HG03521 (cell line): ENCODE data around the gene PRKAG3.

ENCODE experiments used
- ATAC-seq: cut with Tn5 transposase; IDR thresholded peaks from one replicate; pipeline ENCODE4 v1.9.1; 2021; ENCODE audit warnings: mild to moderate bottlenecking, moderate library complexity; ENCODE audit not compliant: unreplicated experiment

Gene PRKAG3

GRCh38 chr2:218815244-218815637 lies 16.4 kb downstream of the PRKAG3 start:
- ATAC-seq = no peak

- ATAC-seq = no peak
These were observed 16.9 kb downstream of the PRKAG3 start for GRCh38 chr2:218814540-218815243.

- ATAC-seq = no peak
These were observed 17.7 kb downstream of the PRKAG3 start for GRCh38 chr2:218813771-218814460.

GRCh38 chr2:218812861-218813260 lies 18.7 kb downstream of the PRKAG3 start:
- no peak for ATAC-seq

- ATAC-seq = no peak
These were observed 19.3 kb downstream of the PRKAG3 start for GRCh38 chr2:218812096-218812815.

GRCh38 chr2:218811382-218811781 lies 20.2 kb downstream of the PRKAG3 start:
- ATAC-seq = no peak

DNA sequence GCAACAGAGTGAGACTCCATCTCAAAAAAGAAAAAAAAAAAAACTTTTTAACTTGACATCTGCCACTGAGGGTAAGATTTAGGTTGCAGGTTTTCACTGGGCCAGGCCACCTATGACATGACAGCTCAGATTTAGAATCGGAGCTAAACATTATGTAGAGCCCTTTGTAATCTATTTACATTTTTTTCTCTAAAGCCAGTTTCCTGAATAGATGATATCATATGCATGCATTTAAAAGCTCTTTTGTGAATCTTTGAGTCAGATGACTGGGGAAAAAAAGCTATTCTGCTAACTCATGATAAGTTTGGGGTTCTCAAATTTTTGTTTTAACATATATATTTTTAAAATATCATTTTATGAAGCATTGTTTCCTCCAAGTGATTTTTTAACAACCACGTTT lies 21.3 kb downstream of the PRKAG3 start:
- no peak for ATAC-seq

GRCh38 chr2:218809515-218809914 lies 22.1 kb downstream of the PRKAG3 start:
- no peak for ATAC-seq

DNA sequence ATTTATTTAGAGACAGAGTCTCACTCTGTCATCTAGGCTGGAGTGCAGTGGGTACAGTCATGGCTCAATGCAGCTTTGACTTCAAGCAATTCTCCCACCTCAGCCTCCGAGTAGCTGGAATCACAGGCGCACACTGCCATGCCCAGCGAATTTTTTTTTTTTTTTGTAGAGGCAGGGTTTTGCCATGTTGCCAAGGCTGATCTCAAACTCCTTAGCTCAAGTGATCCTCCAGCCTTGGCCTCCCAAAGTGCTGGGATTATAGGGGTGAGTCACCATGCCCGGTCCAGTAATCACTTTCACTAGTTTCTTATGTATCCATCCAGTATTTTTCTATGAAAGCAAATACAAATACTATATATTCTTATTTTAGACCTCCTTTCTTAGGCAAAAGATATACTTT lies 24.0 kb downstream of the PRKAG3 start:
- ATAC-seq = no peak

DNA sequence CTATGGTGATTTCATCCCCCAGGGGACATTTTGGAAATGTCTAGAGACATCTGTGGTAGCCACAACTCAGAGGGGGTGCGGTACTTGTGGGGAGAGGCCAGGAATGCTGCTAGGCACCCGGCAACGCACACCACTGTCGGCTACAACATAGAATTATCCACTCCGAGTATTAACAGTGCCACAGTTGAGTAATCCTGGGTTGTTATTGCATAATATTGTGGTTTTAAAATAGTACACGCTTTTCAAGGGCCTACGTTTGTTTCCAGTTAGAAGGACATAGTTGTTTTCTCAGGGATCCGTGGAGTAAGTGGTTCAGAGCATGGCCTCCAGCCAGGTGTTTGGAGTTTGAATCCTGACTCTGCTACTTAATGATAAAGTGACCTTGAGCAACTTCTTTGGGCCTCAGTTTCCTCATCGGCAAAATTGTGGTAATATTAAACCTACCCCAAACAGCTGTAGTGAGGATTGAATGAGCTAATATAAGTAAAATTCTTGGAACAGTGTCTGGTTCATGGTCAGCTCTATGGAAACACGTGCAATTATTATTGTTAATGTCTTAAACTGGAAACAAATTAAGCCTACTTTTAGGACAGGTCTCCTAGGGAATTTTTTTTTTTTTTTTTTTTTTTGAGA lies 25.1 kb downstream of the PRKAG3 start:
- ATAC-seq = no peak

GRCh38 chr2:218805627-218806026 lies 26.0 kb downstream of the PRKAG3 start:
- no peak for ATAC-seq

GRCh38 chr2:218804817-218805216 lies 26.8 kb downstream of the PRKAG3 start:
- no peak for ATAC-seq

DNA sequence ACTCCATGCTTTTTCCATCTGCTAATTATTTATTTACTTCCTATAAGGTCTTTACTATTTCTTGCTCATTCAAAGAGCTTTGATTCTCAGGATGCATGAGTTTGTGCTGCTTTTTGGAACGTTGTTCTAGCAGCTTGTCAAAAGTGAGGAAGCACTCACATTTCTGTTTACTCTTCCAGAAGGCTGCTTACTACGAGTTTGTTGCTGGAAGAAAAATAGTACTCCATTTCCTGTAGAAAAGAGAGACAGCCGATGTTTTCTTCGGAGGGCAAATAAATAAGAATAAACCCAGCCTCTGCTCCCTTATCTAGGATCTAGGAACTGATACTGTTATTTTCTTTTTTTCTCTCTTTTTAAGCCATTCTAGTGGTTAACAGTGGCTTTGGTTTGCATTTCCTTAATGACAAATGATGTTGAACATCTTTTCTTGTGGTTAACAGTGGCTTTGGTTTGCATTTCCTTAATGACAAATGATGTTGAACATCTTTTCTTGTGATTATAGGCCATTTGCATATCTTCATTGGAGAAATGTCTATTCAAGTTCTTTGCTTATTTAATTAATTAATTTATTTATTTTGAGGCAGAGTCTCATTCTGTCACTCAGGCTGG lies 29.1 kb downstream of the PRKAG3 start:
- ATAC-seq = no peak

DNA sequence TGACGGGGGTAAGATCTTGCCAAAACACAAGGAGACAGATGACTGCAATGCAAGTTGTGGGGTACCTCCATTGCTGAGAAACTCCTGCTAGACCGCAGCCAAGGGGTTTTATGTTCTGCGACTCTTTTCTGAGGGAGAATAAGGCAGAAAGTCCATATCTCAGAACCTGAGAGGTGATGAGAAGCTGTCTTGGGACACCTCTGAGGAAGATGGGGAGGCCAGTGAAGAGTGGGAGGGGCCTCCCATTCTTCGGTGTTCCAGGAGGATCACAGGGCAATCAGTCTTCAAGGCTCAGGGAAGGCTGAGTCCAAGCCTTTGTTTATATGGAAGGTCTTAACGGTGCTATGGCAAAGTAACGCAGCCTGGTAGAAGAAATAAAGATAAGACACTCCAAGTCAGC lies 31.6 kb downstream of the PRKAG3 start:
- ATAC-seq = no peak

DNA sequence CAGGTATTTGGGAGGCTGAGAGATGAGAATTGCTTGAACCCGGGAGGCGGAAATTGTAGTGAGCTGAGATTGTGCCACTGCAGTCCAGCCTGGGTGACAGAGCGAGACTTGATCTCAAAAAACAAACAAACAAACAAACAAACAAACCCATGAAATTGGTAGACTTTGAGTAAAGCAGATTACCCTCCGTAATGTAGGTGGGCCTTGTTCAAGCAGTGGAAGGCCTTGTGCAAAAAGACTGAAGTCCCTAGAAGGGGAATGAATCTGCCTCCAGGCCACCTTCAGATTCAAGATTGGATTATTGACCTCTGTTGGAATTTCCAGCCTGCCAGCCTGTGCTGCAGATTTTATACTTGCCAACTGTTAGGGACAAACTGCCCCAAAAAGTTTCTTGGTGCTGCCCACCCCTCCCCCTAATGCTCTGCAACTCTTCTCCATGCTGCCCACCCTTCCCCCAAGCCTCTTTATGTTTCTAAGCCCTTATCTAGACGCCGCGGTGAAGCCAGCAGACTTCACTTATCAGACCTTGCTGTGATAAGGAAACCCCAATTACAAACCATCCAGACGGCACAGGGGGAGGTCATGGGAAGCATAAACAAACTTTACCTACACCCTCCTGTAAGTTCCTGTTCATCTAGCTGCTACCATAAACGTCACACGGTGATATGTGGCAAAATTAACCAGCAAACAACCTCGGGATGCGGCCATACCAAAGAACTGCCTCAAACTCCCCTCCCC lies 32.7 kb downstream of the PRKAG3 start:
- ATAC-seq = no peak

GRCh38 chr2:218796691-218797090 lies 34.9 kb downstream of the PRKAG3 start:
- ATAC-seq = no peak

DNA sequence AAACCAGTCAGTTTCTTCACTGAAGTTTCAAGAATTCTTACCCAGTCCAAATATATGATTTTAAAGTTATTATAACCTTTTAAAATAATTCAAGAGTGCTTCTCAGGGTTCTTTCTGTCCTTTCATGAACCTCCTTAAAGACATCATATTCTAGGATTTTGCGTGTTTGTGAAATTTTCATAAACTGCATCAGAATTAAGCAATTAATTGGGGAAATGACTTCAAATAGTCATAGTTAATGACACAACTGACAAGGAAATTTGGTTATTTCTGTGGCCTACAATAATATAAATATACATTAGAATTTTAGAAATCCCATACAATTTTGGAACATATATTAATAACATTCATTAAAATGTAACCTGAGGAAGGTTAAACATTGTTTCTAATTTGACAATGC lies 39.2 kb downstream of the PRKAG3 start:
- no peak for ATAC-seq

- no peak for ATAC-seq
These were observed 42.9 kb downstream of the PRKAG3 start for GRCh38 chr2:218788529-218789255.

DNA sequence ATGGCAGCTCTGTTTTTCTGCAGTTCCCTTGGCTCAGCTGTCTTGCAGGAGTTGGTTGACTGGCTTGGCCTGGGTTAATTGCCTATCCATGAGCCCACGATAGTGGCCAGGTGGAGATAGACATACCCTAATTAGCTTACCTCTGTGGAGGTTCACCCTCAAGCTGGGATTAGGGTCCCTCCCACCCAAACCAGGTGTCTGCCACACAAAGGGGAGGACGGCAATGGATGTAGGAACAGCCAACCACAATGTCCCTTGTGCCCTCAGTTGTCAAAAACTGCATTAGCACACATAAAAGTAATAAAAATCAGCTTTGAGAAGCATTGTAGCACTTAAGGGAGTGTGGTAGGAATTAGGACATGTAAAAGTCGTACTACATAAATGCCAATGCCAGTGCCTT lies 45.5 kb downstream of the PRKAG3 start:
- ATAC-seq = no peak

- no peak for ATAC-seq
These were observed 46.5 kb downstream of the PRKAG3 start for GRCh38 chr2:218785103-218785502.
